ENCODE results near the gene MAGEL2.
"Not testable (repeated sequence)": the region's sequence is repeated elsewhere in the genome, so short reads cannot be mapped to it uniquely, and the experiment has no call there.

Gene MAGEL2

GRCh38 chr15:23602124-23602523 is 45.5 kb downstream of the MAGEL2 start:
- no peak overlapping the region for H3K4me3 ChIP-seq (ENCODE audit: low read length)
- H3K27me3 ChIP-seq (ENCODE audit: insufficient read depth, low read length), result no peaks in the 10 kb centered on the region
- H3K4me1 ChIP-seq (ENCODE audit: insufficient read depth, low read length), result no peaks in the 10 kb centered on the region
- no peak overlapping the region for H3K9ac ChIP-seq (ENCODE audit: low read depth, low read length)
- 96% methylated on average over 5 of the region's 6 CpGs for WGBS
- H3K9me3 ChIP-seq (ENCODE audit: insufficient read depth, low read depth, low read length), result peaks cover 45% of the 10 kb centered on the region
- no peaks in the 10 kb centered on the region for H3K36me3 ChIP-seq (ENCODE audit: insufficient read depth, low read length)
- no peak overlapping the region for H3K27ac ChIP-seq (ENCODE audit: low read depth, low read length)

DNA sequence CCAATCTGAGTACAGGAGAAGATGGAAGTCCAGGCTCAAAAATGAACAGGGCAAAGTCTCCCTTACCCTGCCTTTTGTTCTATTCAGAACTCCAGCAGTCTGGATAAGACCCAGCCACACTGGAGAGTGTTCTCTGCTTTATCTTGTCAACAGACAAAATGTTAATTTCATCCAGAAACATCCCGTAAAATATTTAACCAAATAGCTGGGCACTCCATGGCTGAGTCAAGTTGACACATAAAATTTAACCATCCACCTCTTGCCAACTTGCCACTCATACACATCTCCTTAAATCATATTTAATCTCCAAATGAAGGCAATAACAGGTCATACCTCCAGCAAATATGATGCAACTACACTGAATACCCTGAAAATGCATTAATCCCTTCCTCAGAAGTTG is 48.6 kb downstream of the MAGEL2 start:
- no peak overlapping the region for H3K4me3 ChIP-seq (ENCODE audit: low read length)
- H3K27me3 ChIP-seq (ENCODE audit: insufficient read depth, low read length), result no peaks in the 10 kb centered on the region
- no peak overlapping the region for H3K27ac ChIP-seq (ENCODE audit: low read depth, low read length)
- no peaks in the 10 kb centered on the region for H3K4me1 ChIP-seq (ENCODE audit: insufficient read depth, low read length)
- no peak overlapping the region for H3K9ac ChIP-seq (ENCODE audit: low read depth, low read length)
- H3K9me3 ChIP-seq (ENCODE audit: insufficient read depth, low read depth, low read length), result peaks cover 55% of the 10 kb centered on the region
- WGBS, result 87% methylated on average over 1 of the region's 1 CpG
- no peaks in the 10 kb centered on the region for H3K36me3 ChIP-seq (ENCODE audit: insufficient read depth, low read length)

DNA sequence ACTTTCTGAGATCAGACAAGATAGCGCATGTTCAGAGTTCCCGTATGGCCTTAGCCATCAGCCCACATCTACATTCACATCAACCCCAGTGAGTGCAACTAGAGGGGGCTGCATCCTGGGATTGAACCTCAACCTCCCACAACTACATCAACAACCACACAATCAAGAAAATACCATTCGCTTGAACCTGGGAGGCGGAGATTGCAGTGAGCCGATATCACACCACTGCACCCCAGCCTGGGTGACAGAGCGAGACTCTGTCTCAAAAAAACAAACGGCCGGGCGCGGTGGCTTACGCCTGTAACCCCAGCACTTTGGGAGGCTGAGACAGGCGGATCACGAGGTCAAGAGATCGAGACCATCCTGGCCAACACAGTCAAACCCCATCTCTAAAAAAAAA is 50.4 kb downstream of the MAGEL2 start:
- H3K36me3 ChIP-seq (ENCODE audit: insufficient read depth, low read length); H3K27ac ChIP-seq (ENCODE audit: low read depth, low read length); H3K27me3 ChIP-seq (ENCODE audit: insufficient read depth, low read length); H3K4me3 ChIP-seq (ENCODE audit: low read length); H3K9ac ChIP-seq (ENCODE audit: low read depth, low read length); H3K4me1 ChIP-seq (ENCODE audit: insufficient read depth, low read length): not testable (repeated sequence)
- peaks cover 50% of the 10 kb centered on the region for H3K9me3 ChIP-seq (ENCODE audit: insufficient read depth, low read depth, low read length)
- WGBS, result 89% methylated on average over 14 of the region's 14 CpGs

GRCh38 chr15:23596736-23597135 is 50.9 kb downstream of the MAGEL2 start:
- H3K27me3 ChIP-seq (ENCODE audit: insufficient read depth, low read length), result no peaks in the 10 kb centered on the region
- no peaks in the 10 kb centered on the region for H3K4me1 ChIP-seq (ENCODE audit: insufficient read depth, low read length)
- H3K4me3 ChIP-seq (ENCODE audit: low read length), result no peak overlapping the region
- H3K27ac ChIP-seq (ENCODE audit: low read depth, low read length), result no peak overlapping the region
- 78% methylated on average over 5 of the region's 5 CpGs for whole genome bisulfite sequencing
- no peak overlapping the region for H3K9ac ChIP-seq (ENCODE audit: low read depth, low read length)
- peaks cover 52% of the 10 kb centered on the region for H3K9me3 ChIP-seq (ENCODE audit: insufficient read depth, low read depth, low read length)
- no peaks in the 10 kb centered on the region for H3K36me3 ChIP-seq (ENCODE audit: insufficient read depth, low read length)

DNA sequence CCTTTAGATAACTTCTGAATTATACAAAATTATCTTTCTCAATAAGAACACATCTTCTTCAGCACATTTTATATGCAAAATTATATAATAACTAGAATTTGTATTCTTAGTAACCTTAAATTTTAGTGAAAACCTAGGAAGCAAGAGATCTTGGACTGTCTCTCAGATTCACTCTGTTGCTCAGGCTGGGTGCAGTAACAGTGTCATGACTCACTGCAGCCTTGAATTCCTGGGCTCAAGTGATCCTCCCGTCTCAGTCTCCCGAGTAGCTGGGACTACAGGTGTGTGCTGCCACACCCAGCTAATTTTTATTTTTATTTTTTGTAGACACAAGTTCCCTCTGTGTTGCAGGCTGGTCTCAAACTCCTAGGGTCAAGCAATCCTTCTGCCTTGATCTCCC is 52.3 kb downstream of the MAGEL2 start:
- Histone ChIP-seq H3K36me3 (ENCODE audit: insufficient read depth, low read length) (no peaks in the 10 kb centered on the region), H3K27ac (ENCODE audit: low read depth, low read length) (no peak overlapping the region), H3K4me1 (ENCODE audit: insufficient read depth, low read length) (no peaks in the 10 kb centered on the region), H3K9ac (ENCODE audit: low read depth, low read length) (no peak overlapping the region), H3K4me3 (ENCODE audit: low read length) (no peak overlapping the region), H3K9me3 (ENCODE audit: insufficient read depth, low read depth, low read length) (peaks cover 54% of the 10 kb centered on the region), H3K27me3 (ENCODE audit: insufficient read depth, low read length) (no peaks in the 10 kb centered on the region)
- 74% methylated on average over 2 of the region's 2 CpGs for WGBS

DNA sequence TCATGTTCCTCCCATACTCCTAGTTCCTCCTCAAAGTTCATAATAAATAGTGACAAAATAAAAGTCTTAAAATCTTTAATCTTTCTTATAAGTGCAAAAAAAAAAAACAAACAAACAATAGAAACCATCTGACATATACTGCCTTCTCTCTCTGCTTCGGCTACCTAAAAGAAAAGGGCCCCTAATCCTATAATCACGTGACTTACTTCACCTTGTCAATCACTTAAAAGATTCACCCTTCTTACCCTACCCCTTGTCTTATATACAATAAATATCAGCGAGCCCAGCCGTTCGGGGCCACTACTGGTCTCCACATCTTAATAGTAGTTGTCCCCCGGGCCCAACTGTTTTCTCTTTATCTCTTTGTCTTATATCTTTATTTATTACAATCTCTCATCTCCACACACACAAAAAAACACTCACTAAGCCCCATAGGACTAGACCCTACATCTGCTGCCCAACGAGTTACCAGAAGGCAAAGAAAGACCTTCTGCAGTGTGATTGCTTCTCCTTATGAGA is 53.4 kb downstream of the MAGEL2 start:
- Histone ChIP-seq H3K9ac (ENCODE audit: low read depth, low read length) (no peak overlapping the region), H3K9me3 (ENCODE audit: insufficient read depth, low read depth, low read length) (peaks cover 50% of the 10 kb centered on the region), H3K27ac (ENCODE audit: low read depth, low read length) (no peak overlapping the region), H3K4me3 (ENCODE audit: low read length) (no peak overlapping the region), H3K4me1 (ENCODE audit: insufficient read depth, low read length) (no peaks in the 10 kb centered on the region), H3K36me3 (ENCODE audit: insufficient read depth, low read length) (no peaks in the 10 kb centered on the region), H3K27me3 (ENCODE audit: insufficient read depth, low read length) (no peaks in the 10 kb centered on the region)
- 82% methylated on average over 7 of the region's 7 CpGs for WGBS

Data from HUES64 (cell line).